ENCODE measurements around the gene MGAT4C. TPM values are rescaled to one million over a fixed set of nuclear protein-coding genes. Genes with fewer than 3 reads are reported as not detected.
A peak's percentile ranks its signal among the peaks of the same experiment; 100 is the strongest.
"Not testable (repeated sequence)": the region's sequence is repeated elsewhere in the genome, so short reads cannot be mapped to it uniquely, and the experiment has no call there.

MGAT4C gene
- total RNA-seq: 2.6 TPM
- long read RNA-seq, full-length matches to known transcripts: 2 of 2 reads
- long read RNA-seq, partial matches to known transcripts: 0 of 2 reads
- long read RNA-seq, other reads (novel, unspliced or antisense): 0 of 2 reads

GRCh38 chr12:86256163-86256562 is at the start of gene MGAT4C:
MGAT4C (minus strand) TSS chr12:86256391.
- ATAC-seq (ENCODE audit: poor library complexity) (peak; percentile 81), DNase-seq (no peak)
- intact Hi-C loops (cut with DNase I): no loop called here

- DNase-seq; intact Hi-C loops (cut with DNase I); ATAC-seq (ENCODE audit: poor library complexity): not testable (repeated sequence)
Measured at GRCh38 chr12:86296396-86296795, 40.2 kb upstream of the MGAT4C start.

DNA sequence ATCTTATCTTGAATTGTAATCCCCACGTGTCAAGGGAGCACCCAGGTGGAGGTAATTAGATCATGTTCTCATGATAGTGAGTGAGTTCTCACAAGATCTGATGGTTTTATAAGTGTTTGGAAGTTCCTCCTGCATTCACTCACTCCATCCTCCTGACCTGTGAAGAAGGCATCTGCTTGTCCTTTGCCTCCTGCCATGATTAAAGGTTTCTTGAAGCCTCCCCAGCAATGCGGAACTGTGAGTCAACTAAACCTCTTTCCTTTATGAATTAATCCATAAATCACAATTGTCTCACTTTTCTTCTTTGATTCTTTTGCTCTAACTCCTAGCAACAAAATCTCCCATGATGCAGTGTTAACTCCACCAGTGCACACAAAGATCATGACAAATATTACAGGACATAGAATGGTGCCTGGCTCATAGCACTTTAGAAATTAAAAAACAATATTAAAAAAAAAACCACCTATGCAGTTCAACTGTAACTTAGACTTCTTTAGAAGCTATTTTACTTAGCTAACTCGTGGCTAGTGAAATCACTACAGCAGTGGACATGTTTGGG is 37.6 kb upstream of the MGAT4C start:
- ATAC-seq (ENCODE audit: poor library complexity) (no peak), DNase-seq (no peak)
- intact Hi-C loops (cut with DNase I): no loop called here

GRCh38 chr12:86292480-86292879 is 36.3 kb upstream of the MGAT4C start:
- ATAC-seq (ENCODE audit: poor library complexity): no peak
- intact Hi-C loops (cut with DNase I): no loop called here
- DNase-seq: no peak

- intact Hi-C loops (cut with DNase I): no loop called here
- ATAC-seq (ENCODE audit: poor library complexity): no peak
- no peak for DNase-seq
Measured at GRCh38 chr12:86290615-86291014, 34.4 kb upstream of the MGAT4C start.

GRCh38 chr12:86286119-86286518 is 29.9 kb upstream of the MGAT4C start:
- intact Hi-C loops (cut with DNase I): no loop called here
- ATAC-seq (ENCODE audit: poor library complexity): no peak
- no peak for DNase-seq

- DNase-seq: no peak
- intact Hi-C loops (cut with DNase I): no loop called here
- no peak for ATAC-seq (ENCODE audit: poor library complexity)
Measured at GRCh38 chr12:86283620-86284019, 27.4 kb upstream of the MGAT4C start.

GRCh38 chr12:86275356-86275755 is 19.2 kb upstream of the MGAT4C start:
- ATAC-seq (ENCODE audit: poor library complexity) (no peak), DNase-seq (no peak)
- intact Hi-C loops (cut with DNase I): no loop called here

GRCh38 chr12:86265329-86265695 is 9.1 kb upstream of the MGAT4C start:
- ATAC-seq (ENCODE audit: poor library complexity) (no peak), DNase-seq (no peak)
- intact Hi-C loops (cut with DNase I): no loop called here

DNA sequence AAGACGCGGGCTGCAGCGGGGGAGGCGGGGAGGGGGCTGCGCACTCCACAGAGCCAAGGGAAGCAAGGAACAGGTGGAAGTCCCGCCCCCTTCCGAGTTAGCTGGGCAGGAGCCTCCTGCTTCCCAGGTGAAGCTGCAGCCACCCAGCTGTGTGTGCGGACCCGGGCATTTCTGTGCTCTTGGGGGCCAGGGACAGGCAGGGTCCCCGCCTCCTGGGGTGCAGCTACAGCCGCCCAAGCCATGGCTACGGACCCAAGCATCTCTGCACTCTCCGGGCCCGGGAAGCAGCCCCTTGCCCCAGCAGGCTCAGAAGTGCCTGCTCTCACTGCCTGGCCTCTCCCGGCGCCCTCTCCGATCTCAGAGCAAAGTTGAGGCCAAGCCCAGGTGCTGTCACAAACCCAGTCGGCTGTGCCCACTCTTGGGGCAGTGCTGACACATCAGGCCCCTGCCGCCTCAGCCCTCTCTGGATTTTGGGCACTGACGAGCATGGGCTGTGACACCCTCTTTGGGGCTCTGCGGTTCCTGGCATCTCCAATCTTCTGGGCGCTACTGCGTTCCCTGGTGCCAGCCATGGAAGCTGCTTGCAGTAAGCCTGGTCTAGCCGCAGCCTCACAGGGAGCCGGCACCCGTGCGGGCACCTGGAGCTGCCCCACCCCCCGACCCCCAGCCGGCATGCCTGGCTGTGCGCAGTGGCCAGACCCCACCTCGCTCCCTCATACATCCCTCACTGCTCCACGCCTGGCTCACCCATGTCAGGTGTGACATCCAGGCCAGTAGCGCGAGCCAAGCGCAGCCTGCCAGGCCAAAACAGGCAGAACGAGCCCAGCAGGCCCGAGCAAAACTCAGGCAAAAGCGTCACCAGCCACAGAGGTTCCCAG is 8.5 kb upstream of the MGAT4C start:
- DNase-seq (peak; percentile 44), ATAC-seq (ENCODE audit: poor library complexity) (peak; percentile 57)
- intact Hi-C loops (cut with DNase I): no loop called here

GRCh38 chr12:86261578-86261977 is 5.4 kb upstream of the MGAT4C start:
- no peak for ATAC-seq (ENCODE audit: poor library complexity)
- intact Hi-C loops (cut with DNase I): no loop called here

GRCh38 chr12:86261142-86261541 is 5.0 kb upstream of the MGAT4C start:
- intact Hi-C loops (cut with DNase I): no loop called here
- DNase-seq: no peak

More at GRCh38 chr12:86261578-86261977, 5.4 kb upstream of the MGAT4C start:
- no peak for DNase-seq

DNA sequence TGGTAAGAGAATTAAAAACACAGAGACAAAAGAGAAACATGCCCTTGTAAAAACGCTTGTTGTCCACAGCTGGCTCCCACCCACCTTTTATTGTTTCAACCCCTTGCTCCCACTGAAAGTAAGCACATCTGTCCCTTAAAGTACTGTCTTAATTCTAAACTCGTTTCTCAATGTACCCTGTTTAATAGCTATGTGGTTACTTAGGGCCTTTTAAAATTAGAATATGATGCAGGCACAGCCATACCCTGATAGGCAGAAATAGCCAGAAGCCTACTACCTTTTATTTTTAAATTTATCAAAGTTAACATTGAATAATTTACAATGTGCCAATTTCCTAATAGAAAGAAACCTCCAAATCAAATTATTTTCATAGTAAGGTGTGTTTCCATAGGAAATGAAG is 4.0 kb upstream of the MGAT4C start:
- intact Hi-C loops (cut with DNase I): no loop called here
- DNase-seq (no peak), ATAC-seq (ENCODE audit: poor library complexity) (no peak)

More at GRCh38 chr12:86261142-86261541, 5.0 kb upstream of the MGAT4C start:
- no peak for ATAC-seq (ENCODE audit: poor library complexity)

- DNase-seq: no peak
- intact Hi-C loops (cut with DNase I): no loop called here
- peak; percentile 81 for ATAC-seq (ENCODE audit: poor library complexity)
Measured at GRCh38 chr12:86257134-86257533, 943 bp upstream of the MGAT4C start.

DNA sequence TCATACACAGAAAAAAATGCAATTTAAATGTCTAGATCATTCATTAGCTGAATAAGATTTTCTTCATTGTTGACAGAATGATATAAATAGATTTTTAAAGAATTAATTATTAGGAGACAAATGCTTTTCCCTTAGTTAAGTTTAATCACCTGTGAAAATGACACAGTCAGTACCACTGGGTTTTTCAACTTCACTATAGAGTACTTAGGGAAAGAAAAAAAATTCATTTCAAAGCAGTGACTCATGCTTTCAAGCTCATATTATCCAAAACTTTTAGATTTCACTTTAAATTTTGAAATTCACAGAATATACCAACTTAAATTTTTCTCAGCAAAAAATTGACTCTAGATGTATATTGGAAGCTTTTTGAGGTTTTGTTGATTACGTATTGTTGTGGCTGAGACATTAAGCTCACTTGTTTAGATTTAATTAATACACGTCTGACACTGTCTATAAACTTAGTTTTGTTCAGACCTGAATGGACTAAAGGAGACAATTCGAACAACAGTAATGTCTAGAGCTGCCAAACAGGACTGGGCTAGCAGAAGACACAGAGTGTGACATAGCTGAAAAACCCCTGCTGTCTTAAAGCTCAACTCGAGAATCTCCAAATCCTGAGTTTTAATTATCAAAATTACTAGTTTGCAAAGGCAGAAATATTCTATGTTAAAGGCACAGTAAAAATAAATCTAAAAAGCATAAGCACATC is 1.6 kb downstream of the MGAT4C start:
- ATAC-seq (ENCODE audit: poor library complexity): no peak
- intact Hi-C loops (cut with DNase I): no loop called here
- DNase-seq: no peak

GRCh38 chr12:86249851-86250250 is 6.3 kb downstream of the MGAT4C start:
- ATAC-seq (ENCODE audit: poor library complexity): peak; percentile 79
- DNase-seq: no peak
- intact Hi-C loops (cut with DNase I): no loop called here

DNA sequence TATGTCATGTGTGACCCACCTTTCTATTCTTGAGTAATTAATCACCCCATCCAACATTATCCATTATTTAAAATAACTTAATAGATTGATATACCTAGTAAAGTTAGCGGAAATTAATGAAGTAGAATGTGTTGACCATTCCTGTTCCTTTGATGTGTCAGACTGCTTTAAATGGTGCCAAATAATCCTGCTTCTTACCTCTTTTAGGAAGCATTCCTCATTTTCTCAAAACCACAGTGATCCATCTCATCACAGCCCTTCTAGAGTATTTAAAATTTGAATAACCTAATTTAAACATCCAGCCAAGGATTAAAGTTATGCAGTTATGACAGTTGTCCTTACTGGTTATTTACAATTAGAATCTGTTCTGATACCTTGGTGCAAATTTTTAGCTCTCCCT is 6.9 kb downstream of the MGAT4C start:
- DNase-seq: no peak
- ATAC-seq (ENCODE audit: poor library complexity): no peak
- intact Hi-C loops (cut with DNase I): no loop called here

DNA sequence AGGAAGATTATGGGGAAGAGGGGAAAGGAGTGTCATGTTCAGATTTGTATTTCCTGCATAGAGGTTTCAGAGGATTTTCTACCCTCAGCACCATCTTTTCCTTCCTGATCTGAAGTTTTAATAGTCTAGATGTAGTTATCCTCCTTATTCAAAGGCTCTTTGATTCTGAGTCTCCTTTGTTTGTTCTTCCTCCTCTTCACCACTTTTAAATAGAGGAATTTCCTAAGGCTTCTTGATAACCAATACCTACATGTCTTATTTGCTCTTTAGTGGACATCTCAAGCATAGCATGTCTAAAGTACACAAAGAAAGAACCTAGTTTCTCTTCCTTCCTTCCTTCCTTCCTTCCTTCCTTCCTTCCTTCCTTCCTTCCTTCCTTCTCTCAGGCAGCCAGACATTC is 8.3 kb downstream of the MGAT4C start:
- DNase-seq: no peak
- intact Hi-C loops (cut with DNase I): no loop called here
- ATAC-seq (ENCODE audit: poor library complexity): no peak

GRCh38 chr12:86241600-86241999 is 14.6 kb downstream of the MGAT4C start:
- ATAC-seq (ENCODE audit: poor library complexity) (no peak), DNase-seq (no peak)
- intact Hi-C loops (cut with DNase I): no loop called here
